ENCODE measurements around the gene CNTROB.

DNA sequence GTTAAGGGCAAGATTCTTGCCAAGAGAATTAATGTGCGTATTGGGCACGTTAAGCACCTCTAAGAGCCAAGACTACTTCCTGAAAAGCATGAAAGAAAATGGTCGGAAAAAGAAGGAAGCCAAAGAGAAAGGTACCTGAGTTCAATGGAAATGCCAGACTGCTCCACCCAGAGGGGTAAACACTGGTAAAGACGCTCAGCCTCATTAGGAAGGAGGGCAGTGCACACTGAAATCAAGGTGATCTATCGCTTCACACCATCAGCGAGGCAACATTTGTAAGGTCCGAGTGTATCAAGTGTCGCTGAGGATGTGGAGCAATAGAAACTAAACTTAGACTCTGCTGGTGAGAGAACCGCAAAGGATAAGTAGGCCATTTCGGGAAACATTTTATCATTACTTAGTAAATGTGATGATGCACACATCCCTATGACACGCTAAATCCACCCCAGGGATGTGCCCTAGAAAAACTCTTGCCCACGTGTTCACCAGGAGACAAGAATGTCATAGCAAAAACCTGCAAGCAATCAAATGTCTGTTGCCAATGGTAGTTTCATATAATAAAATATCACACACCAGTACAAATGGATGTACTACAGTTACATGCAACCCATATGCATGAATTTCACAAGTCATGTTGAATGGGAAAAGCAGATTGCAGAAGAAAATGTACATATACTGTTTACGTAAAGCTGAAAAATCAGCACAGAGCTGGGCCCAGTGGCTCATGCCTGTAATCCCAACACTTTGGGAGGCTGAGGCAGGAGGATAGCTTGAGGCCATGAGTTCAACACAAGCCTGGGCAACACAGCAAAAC is 23.6 kb downstream of the CNTROB start:
- TF ChIP-seq, protein P1, sequence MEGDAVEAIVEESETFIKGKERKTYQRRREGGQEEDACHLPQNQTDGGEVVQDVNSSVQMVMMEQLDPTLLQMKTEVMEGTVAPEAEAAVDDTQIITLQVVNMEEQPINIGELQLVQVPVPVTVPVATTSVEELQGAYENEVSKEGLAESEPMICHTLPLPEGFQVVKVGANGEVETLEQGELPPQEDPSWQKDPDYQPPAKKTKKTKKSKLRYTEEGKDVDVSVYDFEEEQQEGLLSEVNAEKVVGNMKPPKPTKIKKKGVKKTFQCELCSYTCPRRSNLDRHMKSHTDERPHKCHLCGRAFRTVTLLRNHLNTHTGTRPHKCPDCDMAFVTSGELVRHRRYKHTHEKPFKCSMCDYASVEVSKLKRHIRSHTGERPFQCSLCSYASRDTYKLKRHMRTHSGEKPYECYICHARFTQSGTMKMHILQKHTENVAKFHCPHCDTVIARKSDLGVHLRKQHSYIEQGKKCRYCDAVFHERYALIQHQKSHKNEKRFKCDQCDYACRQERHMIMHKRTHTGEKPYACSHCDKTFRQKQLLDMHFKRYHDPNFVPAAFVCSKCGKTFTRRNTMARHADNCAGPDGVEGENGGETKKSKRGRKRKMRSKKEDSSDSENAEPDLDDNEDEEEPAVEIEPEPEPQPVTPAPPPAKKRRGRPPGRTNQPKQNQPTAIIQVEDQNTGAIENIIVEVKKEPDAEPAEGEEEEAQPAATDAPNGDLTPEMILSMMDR (conservative IDR thresholded peaks at IDR 0.05; ENCODE audit: low read depth, low read length): no peak
- no peak for TF ChIP-seq EZH2 (IDR thresholded peaks at IDR 0.05; ENCODE audit: low read length, unreplicated experiment)

All from PC-3 (cell line).